ENCODE data around the gene RSPH6A.

DNA sequence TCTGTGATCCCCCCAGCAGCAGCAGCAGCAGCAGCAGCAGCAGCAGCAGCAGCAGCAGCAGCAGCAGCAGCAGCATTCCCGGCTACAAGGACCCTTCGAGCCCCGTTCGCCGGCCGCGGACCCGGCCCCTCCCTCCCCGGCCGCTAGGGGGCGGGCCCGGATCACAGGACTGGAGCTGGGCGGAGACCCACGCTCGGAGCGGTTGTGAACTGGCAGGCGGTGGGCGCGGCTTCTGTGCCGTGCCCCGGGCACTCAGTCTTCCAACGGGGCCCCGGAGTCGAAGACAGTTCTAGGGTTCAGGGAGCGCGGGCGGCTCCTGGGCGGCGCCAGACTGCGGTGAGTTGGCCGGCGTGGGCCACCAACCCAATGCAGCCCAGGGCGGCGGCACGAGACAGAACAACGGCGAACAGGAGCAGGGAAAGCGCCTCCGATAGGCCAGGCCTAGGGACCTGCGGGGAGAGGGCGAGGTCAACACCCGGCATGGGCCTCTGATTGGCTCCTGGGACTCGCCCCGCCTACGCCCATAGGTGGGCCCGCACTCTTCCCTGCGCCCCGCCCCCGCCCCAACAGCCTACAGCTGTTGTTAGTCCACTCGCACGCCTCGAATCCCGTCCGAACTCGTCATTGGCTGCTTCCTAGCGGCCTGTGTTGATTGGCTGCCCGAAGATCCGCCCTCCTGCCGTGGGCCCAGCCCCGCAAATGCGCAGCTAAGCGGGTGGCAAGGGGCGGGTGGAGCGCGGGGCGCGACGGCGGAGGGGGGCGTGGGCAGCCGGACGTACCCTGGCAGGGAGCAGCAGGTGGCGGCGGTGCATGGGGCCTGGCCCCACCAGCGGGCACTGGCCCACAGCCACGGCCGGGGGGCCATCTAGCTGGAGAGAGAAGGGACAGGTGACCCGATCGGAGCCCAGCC, 44.7 kb downstream of the RSPH6A start:
- TF ChIP-seq ZNF780A (CRISPR knock-in tag; IDR thresholded peaks at IDR 0.05) (peak; percentile 62; the same call in 1 of the 2 replicates), RNF2 (conservative IDR thresholded peaks at IDR 0.05; ENCODE audit: low read depth) (peak; percentile 92), ZNF678 (CRISPR knock-in tag; IDR thresholded peaks at IDR 0.05) (peak; percentile 69)
- TF ChIP-seq, protein P1, sequence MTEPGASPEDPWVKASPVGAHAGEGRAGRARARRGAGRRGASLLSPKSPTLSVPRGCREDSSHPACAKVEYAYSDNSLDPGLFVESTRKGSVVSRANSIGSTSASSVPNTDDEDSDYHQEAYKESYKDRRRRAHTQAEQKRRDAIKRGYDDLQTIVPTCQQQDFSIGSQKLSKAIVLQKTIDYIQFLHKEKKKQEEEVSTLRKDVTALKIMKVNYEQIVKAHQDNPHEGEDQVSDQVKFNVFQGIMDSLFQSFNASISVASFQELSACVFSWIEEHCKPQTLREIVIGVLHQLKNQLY (CRISPR knock-in tag; IDR thresholded peaks at IDR 0.05), result 0 out of 2 replicates have a peak, but pooled peaks have one; percentile 34
- TF ChIP-seq, protein P2, sequence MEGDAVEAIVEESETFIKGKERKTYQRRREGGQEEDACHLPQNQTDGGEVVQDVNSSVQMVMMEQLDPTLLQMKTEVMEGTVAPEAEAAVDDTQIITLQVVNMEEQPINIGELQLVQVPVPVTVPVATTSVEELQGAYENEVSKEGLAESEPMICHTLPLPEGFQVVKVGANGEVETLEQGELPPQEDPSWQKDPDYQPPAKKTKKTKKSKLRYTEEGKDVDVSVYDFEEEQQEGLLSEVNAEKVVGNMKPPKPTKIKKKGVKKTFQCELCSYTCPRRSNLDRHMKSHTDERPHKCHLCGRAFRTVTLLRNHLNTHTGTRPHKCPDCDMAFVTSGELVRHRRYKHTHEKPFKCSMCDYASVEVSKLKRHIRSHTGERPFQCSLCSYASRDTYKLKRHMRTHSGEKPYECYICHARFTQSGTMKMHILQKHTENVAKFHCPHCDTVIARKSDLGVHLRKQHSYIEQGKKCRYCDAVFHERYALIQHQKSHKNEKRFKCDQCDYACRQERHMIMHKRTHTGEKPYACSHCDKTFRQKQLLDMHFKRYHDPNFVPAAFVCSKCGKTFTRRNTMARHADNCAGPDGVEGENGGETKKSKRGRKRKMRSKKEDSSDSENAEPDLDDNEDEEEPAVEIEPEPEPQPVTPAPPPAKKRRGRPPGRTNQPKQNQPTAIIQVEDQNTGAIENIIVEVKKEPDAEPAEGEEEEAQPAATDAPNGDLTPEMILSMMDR (CRISPR knock-in tag; IDR thresholded peaks at IDR 0.05), result peak; percentile 94
- TF ChIP-seq, protein P3, sequence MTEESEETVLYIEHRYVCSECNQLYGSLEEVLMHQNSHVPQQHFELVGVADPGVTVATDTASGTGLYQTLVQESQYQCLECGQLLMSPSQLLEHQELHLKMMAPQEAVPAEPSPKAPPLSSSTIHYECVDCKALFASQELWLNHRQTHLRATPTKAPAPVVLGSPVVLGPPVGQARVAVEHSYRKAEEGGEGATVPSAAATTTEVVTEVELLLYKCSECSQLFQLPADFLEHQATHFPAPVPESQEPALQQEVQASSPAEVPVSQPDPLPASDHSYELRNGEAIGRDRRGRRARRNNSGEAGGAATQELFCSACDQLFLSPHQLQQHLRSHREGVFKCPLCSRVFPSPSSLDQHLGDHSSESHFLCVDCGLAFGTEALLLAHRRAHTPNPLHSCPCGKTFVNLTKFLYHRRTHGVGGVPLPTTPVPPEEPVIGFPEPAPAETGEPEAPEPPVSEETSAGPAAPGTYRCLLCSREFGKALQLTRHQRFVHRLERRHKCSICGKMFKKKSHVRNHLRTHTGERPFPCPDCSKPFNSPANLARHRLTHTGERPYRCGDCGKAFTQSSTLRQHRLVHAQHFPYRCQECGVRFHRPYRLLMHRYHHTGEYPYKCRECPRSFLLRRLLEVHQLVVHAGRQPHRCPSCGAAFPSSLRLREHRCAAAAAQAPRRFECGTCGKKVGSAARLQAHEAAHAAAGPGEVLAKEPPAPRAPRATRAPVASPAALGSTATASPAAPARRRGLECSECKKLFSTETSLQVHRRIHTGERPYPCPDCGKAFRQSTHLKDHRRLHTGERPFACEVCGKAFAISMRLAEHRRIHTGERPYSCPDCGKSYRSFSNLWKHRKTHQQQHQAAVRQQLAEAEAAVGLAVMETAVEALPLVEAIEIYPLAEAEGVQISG (CRISPR knock-in tag; IDR thresholded peaks at IDR 0.05), result peak; percentile 60; the same call in 1 of the 2 replicates
- TF ChIP-seq, protein P4, sequence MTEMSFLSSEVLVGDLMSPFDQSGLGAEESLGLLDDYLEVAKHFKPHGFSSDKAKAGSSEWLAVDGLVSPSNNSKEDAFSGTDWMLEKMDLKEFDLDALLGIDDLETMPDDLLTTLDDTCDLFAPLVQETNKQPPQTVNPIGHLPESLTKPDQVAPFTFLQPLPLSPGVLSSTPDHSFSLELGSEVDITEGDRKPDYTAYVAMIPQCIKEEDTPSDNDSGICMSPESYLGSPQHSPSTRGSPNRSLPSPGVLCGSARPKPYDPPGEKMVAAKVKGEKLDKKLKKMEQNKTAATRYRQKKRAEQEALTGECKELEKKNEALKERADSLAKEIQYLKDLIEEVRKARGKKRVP (CRISPR knock-in tag; IDR thresholded peaks at IDR 0.05), result no peak

All from HepG2 (cell line).